Astrocyte (in vitro differentiated cells and primary cell): Measurements from ENCODE around the gene COL4A4. TPM values are rescaled to one million over a fixed set of nuclear protein-coding genes. Genes with fewer than 3 reads are reported as not detected.
A peak's percentile ranks its signal among the peaks of the same experiment; 100 is the strongest.

ENCODE experiments used
- DNase-seq: peaks from one replicate; pipeline ENCODE4 v3.0.0-alpha.2; 2010; ENCODE audit warnings: low read depth
- FAIRE-seq: peaks from 2 replicates; lab custom pipeline; 2011; peaks lifted over from hg19 to GRCh38; lab: Jason Lieb, UNC
- H2AFZ ChIP-seq: 2 replicates; pipeline ENCODE4 v1.6.0; 2012; ENCODE audit warnings: low read depth, low read length, inconsistent platforms
- H3K27ac ChIP-seq: 2 replicates; pipeline ENCODE4 v1.5.1; 2011; ENCODE audit warnings: low read depth, low read length, inconsistent platforms
- H3K27me3 ChIP-seq: 2 replicates; pipeline ENCODE4 v1.6.0; 2011; ENCODE audit warnings: low read length, inconsistent platforms; ENCODE audit not compliant: insufficient read depth
- H3K36me3 ChIP-seq: 2 replicates; pipeline ENCODE4 v1.5.1; 2011; ENCODE audit warnings: low read length, inconsistent platforms; ENCODE audit not compliant: insufficient read depth
- H3K4me1 ChIP-seq: 2 replicates; pipeline ENCODE4 v1.5.1; 2011; ENCODE audit warnings: low read length, inconsistent platforms; ENCODE audit not compliant: insufficient read depth
- H3K4me2 ChIP-seq: 2 replicates; pipeline ENCODE4 v1.6.0; 2012; ENCODE audit warnings: low read length, inconsistent platforms
- H3K4me3 ChIP-seq: 2 replicates; pipeline ENCODE4 v1.5.1; 2011; ENCODE audit warnings: low read depth, mild to moderate bottlenecking, low read length, inconsistent platforms; ENCODE audit not compliant: insufficient read depth
- H3K79me2 ChIP-seq: 2 replicates; pipeline ENCODE4 v1.6.0; 2012; ENCODE audit warnings: mild to moderate bottlenecking, low read length, inconsistent platforms; ENCODE audit not compliant: insufficient read depth
- H3K9ac ChIP-seq: 2 replicates; pipeline ENCODE4 v1.6.0; 2012; ENCODE audit warnings: mild to moderate bottlenecking, low read length, inconsistent platforms
- H3K9me3 ChIP-seq: 2 replicates; pipeline ENCODE4 v1.5.1; 2012; ENCODE audit warnings: low read depth, mild to moderate bottlenecking, low read length, inconsistent platforms; ENCODE audit not compliant: insufficient read depth
- H4K20me1 ChIP-seq: 2 replicates; pipeline ENCODE4 v1.6.0; 2012; ENCODE audit warnings: low read length, inconsistent platforms; ENCODE audit not compliant: insufficient read depth
- H3K27ac Mint-ChIP-seq: one replicate; pipeline ENCODE4 v1.8.0; 2021; ENCODE audit warnings: mild to moderate bottlenecking, mixed read lengths; ENCODE audit not compliant: unreplicated experiment
- H3K27me3 Mint-ChIP-seq: one replicate; pipeline ENCODE4 v1.8.0; 2021; ENCODE audit warnings: low read depth, mixed read lengths; ENCODE audit not compliant: unreplicated experiment
- H3K36me3 Mint-ChIP-seq: one replicate; pipeline ENCODE4 v1.8.0; 2021; ENCODE audit warnings: low read depth, mixed read lengths; ENCODE audit not compliant: unreplicated experiment
- H3K4me1 Mint-ChIP-seq: one replicate; pipeline ENCODE4 v1.8.0; 2021; ENCODE audit warnings: low read depth, mixed read lengths; ENCODE audit not compliant: unreplicated experiment
- H3K4me3 Mint-ChIP-seq: one replicate; pipeline ENCODE4 v1.8.0; 2021; ENCODE audit warnings: mild to moderate bottlenecking, moderate library complexity, mixed read lengths; ENCODE audit not compliant: unreplicated experiment
- H3K9me3 Mint-ChIP-seq: one replicate; pipeline ENCODE4 v1.8.0; 2021; ENCODE audit warnings: mild to moderate bottlenecking, mixed read lengths; ENCODE audit not compliant: unreplicated experiment
- EZH2 ChIP-seq: IDR thresholded peaks from 2 replicates; pipeline ENCODE4 v1.6.1; 2012; ENCODE audit warnings: mild to moderate bottlenecking, low read length, inconsistent platforms; ENCODE audit not compliant: insufficient read depth
- total RNA-seq: library from RNA; stranded (reverse); gene quantifications from 2 replicates; pipeline ENCODE4 v1.2.1, GENCODE V29; 2021
- TF ChIP-seq, protein P1 (sequence below): IDR thresholded peaks from 2 replicates; pipeline ENCODE4 v1.5.1; 2011; ENCODE audit warnings: low read depth, mild to moderate bottlenecking, inconsistent platforms, low read length, moderate library complexity; ENCODE audit not compliant: insufficient read depth

Gene COL4A4
- total RNA-seq, 1 donor from 2014 or later, result 0.36 TPM

DNA sequence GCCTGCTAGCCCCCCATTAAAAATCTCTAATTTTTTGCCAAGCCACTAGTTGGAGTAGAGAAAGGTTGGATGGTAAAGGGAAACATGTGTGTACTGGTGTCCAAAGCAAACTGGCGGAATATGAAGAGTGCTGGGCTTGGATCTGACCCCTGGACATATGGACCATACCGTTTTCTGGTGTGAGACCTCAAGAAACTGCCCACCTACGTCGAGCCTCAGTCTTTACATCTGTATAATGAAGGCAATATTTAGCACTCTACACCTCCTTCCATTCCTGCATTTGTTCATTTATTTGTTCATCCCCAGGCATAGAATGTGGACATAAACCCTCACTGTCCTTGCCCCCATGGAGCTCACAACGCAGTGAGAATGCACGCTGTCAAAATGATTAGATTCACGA is 185.7 kb downstream of the COL4A4 start:
- no peak overlapping the region for H3K4me2 ChIP-seq
- H3K4me1 ChIP-seq, result peaks cover 6% of the 10 kb centered on the region
- H3K36me3 ChIP-seq, result no peaks in the 10 kb centered on the region
- no peak for FAIRE-seq
- Mint-ChIP-seq H3K27ac (no peak overlapping the region), H3K36me3 (peaks cover 10% of the 10 kb centered on the region), H3K27me3 (no peaks in the 10 kb centered on the region), H3K4me3 (no peak overlapping the region), H3K9me3 (no peaks in the 10 kb centered on the region), H3K4me1 (peaks cover 13% of the 10 kb centered on the region)
- H2AFZ ChIP-seq, result no peak overlapping the region
- no peak overlapping the region for H3K27ac ChIP-seq
- no peaks in the 10 kb centered on the region for H4K20me1 ChIP-seq
- no peak overlapping the region for H3K9ac ChIP-seq
- DNase-seq, result no peak
- H3K9me3 ChIP-seq, result no peaks in the 10 kb centered on the region
- H3K4me3 ChIP-seq, result no peak overlapping the region
- H3K79me2 ChIP-seq, result no peaks in the 10 kb centered on the region
- TF ChIP-seq, protein P1, sequence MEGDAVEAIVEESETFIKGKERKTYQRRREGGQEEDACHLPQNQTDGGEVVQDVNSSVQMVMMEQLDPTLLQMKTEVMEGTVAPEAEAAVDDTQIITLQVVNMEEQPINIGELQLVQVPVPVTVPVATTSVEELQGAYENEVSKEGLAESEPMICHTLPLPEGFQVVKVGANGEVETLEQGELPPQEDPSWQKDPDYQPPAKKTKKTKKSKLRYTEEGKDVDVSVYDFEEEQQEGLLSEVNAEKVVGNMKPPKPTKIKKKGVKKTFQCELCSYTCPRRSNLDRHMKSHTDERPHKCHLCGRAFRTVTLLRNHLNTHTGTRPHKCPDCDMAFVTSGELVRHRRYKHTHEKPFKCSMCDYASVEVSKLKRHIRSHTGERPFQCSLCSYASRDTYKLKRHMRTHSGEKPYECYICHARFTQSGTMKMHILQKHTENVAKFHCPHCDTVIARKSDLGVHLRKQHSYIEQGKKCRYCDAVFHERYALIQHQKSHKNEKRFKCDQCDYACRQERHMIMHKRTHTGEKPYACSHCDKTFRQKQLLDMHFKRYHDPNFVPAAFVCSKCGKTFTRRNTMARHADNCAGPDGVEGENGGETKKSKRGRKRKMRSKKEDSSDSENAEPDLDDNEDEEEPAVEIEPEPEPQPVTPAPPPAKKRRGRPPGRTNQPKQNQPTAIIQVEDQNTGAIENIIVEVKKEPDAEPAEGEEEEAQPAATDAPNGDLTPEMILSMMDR, result no peak
- TF ChIP-seq EZH2, result no peak
- H3K27me3 ChIP-seq, result no peaks in the 10 kb centered on the region

DNA sequence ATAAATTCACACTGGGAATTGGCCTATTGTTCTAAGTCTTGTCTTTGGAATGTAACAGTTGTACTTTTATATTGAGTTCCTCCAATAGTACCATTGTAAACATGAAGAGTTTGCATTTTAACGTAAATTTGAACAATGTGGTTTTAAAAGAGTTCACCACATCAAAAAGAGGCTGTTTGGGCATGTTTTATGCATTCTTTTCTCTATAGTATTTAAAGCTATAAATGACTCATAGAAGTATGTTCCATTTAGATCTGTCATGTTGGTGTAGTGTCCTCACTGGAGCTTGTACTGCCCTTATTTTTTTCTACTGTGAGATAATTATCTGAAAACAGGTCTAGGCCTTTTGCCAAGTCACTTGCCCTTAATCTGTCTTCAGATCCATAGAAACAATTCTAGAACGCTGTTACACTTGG is 186.2 kb downstream of the COL4A4 start:
- peak; percentile 74 for DNase-seq
- no peak overlapping the region for H3K4me3 ChIP-seq
- H3K36me3 ChIP-seq, result no peaks in the 10 kb centered on the region
- FAIRE-seq, result peak; percentile 39
- no peaks in the 10 kb centered on the region for H3K9me3 ChIP-seq
- no peak overlapping the region for H3K9ac ChIP-seq
- peaks cover 13% of the 10 kb centered on the region for H3K4me1 Mint-ChIP-seq
- TF ChIP-seq EZH2, result no peak
- TF ChIP-seq, protein P1, result no peak
- no peak overlapping the region for H3K27ac ChIP-seq
- H3K27ac Mint-ChIP-seq, result no peak overlapping the region
- H3K79me2 ChIP-seq, result no peaks in the 10 kb centered on the region
- peaks cover 6% of the 10 kb centered on the region for H3K4me1 ChIP-seq
- H3K4me2 ChIP-seq, result peak overlapping the region; percentile 15
- no peaks in the 10 kb centered on the region for H4K20me1 ChIP-seq
- H2AFZ ChIP-seq, result no peak overlapping the region
- H3K27me3 Mint-ChIP-seq, result no peaks in the 10 kb centered on the region
- H3K4me3 Mint-ChIP-seq, result no peak overlapping the region
- H3K9me3 Mint-ChIP-seq, result no peaks in the 10 kb centered on the region
- peaks cover 11% of the 10 kb centered on the region for H3K36me3 Mint-ChIP-seq
- no peaks in the 10 kb centered on the region for H3K27me3 ChIP-seq

DNA sequence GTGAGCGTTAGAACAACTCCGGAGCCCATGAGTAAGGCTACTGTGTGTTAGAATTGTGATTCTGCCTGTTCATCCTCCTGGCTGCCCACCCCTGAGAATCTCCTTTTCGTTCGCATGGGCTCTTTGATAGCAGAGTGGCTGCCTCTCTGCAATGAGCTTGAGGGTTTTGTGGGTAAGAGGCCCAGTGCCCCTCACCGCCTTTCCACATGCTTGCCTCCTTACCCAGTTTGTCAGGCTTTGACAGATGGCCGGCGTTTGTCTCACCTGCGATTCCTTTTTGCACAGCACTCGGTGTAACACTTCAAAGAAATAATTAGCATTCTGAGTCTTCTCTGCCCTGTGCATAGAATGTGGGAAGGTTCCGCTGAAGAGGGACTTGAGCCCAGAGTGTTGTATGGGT is 190.2 kb downstream of the COL4A4 start:
- Mint-ChIP-seq H3K4me1 (peaks cover 12% of the 10 kb centered on the region), H3K4me3 (no peak overlapping the region), H3K27ac (no peak overlapping the region), H3K36me3 (peaks cover 9% of the 10 kb centered on the region), H3K9me3 (no peaks in the 10 kb centered on the region), H3K27me3 (no peaks in the 10 kb centered on the region)
- H3K36me3 ChIP-seq, result no peaks in the 10 kb centered on the region
- H3K4me1 ChIP-seq, result peaks cover 23% of the 10 kb centered on the region
- H3K9ac ChIP-seq, result no peak overlapping the region
- no peaks in the 10 kb centered on the region for H3K9me3 ChIP-seq
- no peak overlapping the region for H3K4me3 ChIP-seq
- no peak for DNase-seq
- H3K27me3 ChIP-seq, result no peaks in the 10 kb centered on the region
- H3K27ac ChIP-seq, result no peak overlapping the region
- no peak overlapping the region for H3K4me2 ChIP-seq
- H3K79me2 ChIP-seq, result no peaks in the 10 kb centered on the region
- no peak for FAIRE-seq
- H4K20me1 ChIP-seq, result no peaks in the 10 kb centered on the region
- no peak overlapping the region for H2AFZ ChIP-seq
- TF ChIP-seq, protein P1, result no peak
- TF ChIP-seq EZH2, result no peak
